Esophagus squamous epithelium (tissue), 5 donors: ENCODE measurements around the gene LIMK1. TPM values are rescaled to one million over a fixed set of nuclear protein-coding genes. Genes with fewer than 3 reads are reported as not detected.

Source experiments
- DNase-seq: peaks from one replicate; lab custom pipeline; 2025; lab: John Stamatoyannopoulos, UW
- H3K27ac ChIP-seq, 4 donors: fragments of 200-600 bp; sonication (generic); one replicate each; pipeline ENCODE4 v1.5.1; 2016 to 2019; ENCODE audit warnings: mild to moderate bottlenecking in 1 of 4
- H3K27me3 ChIP-seq, 4 donors: fragments of 200-600 bp; sonication (generic); 1 replicate in 3 of 4; 2 replicates in 1 of 4; pipeline versions ENCODE4 v1.5.1 to v1.6.0; 2017 to 2021; ENCODE audit warnings: antibody characterized with exemption in 1 of 4
- H3K36me3 ChIP-seq, 3 donors: fragments of 200-600 bp; sonication (generic); one replicate each; pipeline ENCODE4 v1.5.1; 2016 to 2019
- H3K4me1 ChIP-seq, 3 donors: fragments of 200-600 bp; sonication (generic); one replicate each; pipeline ENCODE4 v1.5.1; 2017 to 2019
- H3K4me3 ChIP-seq, 4 donors: fragments of 200-600 bp; sonication (generic); 1 replicate in 3 of 4; 2 replicates in 1 of 4; pipeline ENCODE4 v1.5.1; 2016 to 2019; ENCODE audit warnings: mild to moderate bottlenecking in 2 of 4, moderate library complexity in 1 of 4
- H3K9me3 ChIP-seq, 3 donors: fragments of 200-600 bp; sonication (generic); one replicate each; pipeline ENCODE4 v1.5.1; 2016 to 2019
- CTCF ChIP-seq, 6 experiments: fragments of 450-650 bp in 4 of 6; fragments of 200-600 bp in 2 of 6; sonication (generic) in 2 of 6; IDR thresholded peaks; one replicate each; pipeline ENCODE4 v1.5.1; 2016 to 2019; ENCODE audit warnings: antibody characterized with exemption in 6 of 6, mild to moderate bottlenecking in 4 of 6, moderate library complexity in 4 of 6
- POLR2A ChIP-seq, 4 donors: fragments of 450-650 bp; IDR thresholded peaks; one replicate each; pipeline ENCODE4 v1.6.1; 2017; ENCODE audit warnings: antibody characterized with exemption in 4 of 4, mild to moderate bottlenecking in 4 of 4, moderate library complexity in 3 of 4
- WGBS, 2 donors: methylation state at CpG; one replicate each; pipeline ENCODE4 v1.1.5; 2018; 5-methylcytosine and 5-hydroxymethylcytosine counted together
- intact Hi-C: fragments of 100-400 bp; cut with DNase I; formaldehyde crosslinking; loops from one replicate; pipeline ENCODE4 v1.15.0; 2022
- total RNA-seq, 4 donors: library from RNA; depleted of rRNA; stranded (reverse); fragments of >200 nt; gene quantifications; one replicate each; pipeline ENCODE4 v1.1.0, GENCODE V29; 2016
- donor health status: DM: yes; HTN: yes; CAD: no.

Gene LIMK1
- total RNA-seq, 4 donors from 2014 or later: 8.0 to 13.2 (median 12.2) TPM

- H3K36me3 ChIP-seq: peaks cover 0 to 74% (median 8%) of the 10 kb centered on the region in 3 donors
- DNase-seq: no peak
- WGBS, 2 donors: 32 to 35% methylated on average over 4 to 6 of the region's 21 CpGs
- TF ChIP-seq POLR2A (IDR thresholded peaks at IDR 0.05) (no peak), CTCF (IDR thresholded peaks at IDR 0.05) (no peak)
- H3K27me3 ChIP-seq: no peaks in the 10 kb centered on the region
- H3K4me3 ChIP-seq: peak overlapping the region in 1 of 4 donors; percentile 28
- H3K27ac ChIP-seq: peak overlapping the region; percentile 38 to 89 (median 81)
- no peaks in the 10 kb centered on the region for H3K9me3 ChIP-seq
- H3K4me1 ChIP-seq: peaks cover 4 to 59% (median 21%) of the 10 kb centered on the region in 3 donors
- intact Hi-C loops: no loop called here
These were observed 23.7 kb upstream of the LIMK1 start for GRCh38 chr7:74059681-74060588.

GRCh38 chr7:74061840-74062539 lies 21.6 kb upstream of the LIMK1 start:
- Histone ChIP-seq H3K4me1 (peaks cover 4 to 63% (median 21%) of the 10 kb centered on the region in 3 donors), H3K27ac (peak overlapping the region; percentile 64 to 89 (median 81)), H3K36me3 (peaks cover 0 to 85% (median 11%) of the 10 kb centered on the region in 3 donors), H3K4me3 (no peak overlapping the region), H3K27me3 (no peaks in the 10 kb centered on the region), H3K9me3 (no peaks in the 10 kb centered on the region)
- no peak for TF ChIP-seq CTCF (IDR thresholded peaks at IDR 0.05)
- TF ChIP-seq POLR2A (IDR thresholded peaks at IDR 0.05): no peak
- 15 to 30% methylated on average over 6 of the region's 20 CpGs for WGBS, 2 donors
- intact Hi-C loops: no loop called here
- DNase-seq: peak; percentile 36

GRCh38 chr7:74063223-74063641 lies 20.4 kb upstream of the LIMK1 start:
- intact Hi-C loops: no loop called here
- peak overlapping the region in 3 of 4 donors; percentile 21 to 89 (median 32) for H3K27ac ChIP-seq
- no peak for DNase-seq
- no peak overlapping the region for H3K4me3 ChIP-seq
- peaks cover 4 to 58% (median 21%) of the 10 kb centered on the region in 3 donors for H3K4me1 ChIP-seq
- H3K9me3 ChIP-seq: no peaks in the 10 kb centered on the region
- WGBS, 2 donors: 96 to 100% methylated on average over 1 to 5 of the region's 14 CpGs
- no peaks in the 10 kb centered on the region for H3K27me3 ChIP-seq
- no peak for TF ChIP-seq CTCF (IDR thresholded peaks at IDR 0.05)
- no peak for TF ChIP-seq POLR2A (IDR thresholded peaks at IDR 0.05)
- H3K36me3 ChIP-seq: peaks cover 0 to 77% (median 11%) of the 10 kb centered on the region in 3 donors

- Histone ChIP-seq H3K27ac (peak overlapping the region in 1 of 4 donors; percentile 89), H3K4me1 (peaks cover 4 to 55% (median 21%) of the 10 kb centered on the region in 3 donors), H3K27me3 (no peaks in the 10 kb centered on the region), H3K36me3 (peaks cover 0 to 73% (median 11%) of the 10 kb centered on the region in 3 donors), H3K9me3 (no peaks in the 10 kb centered on the region), H3K4me3 (no peak overlapping the region)
- intact Hi-C loops: loop anchor here (2.0 kb wide), 1 partner anchor 143 kb away; no protein-coding TSS in a partner anchor
- TF ChIP-seq CTCF (IDR thresholded peaks at IDR 0.05) (no peak), POLR2A (IDR thresholded peaks at IDR 0.05) (no peak)
- DNase-seq: no peak
- 94 to 100% methylated on average over 1 to 7 of the region's 12 CpGs for WGBS, 2 donors
These were observed 20.0 kb upstream of the LIMK1 start for GRCh38 chr7:74063646-74064045.
